ENCODE measurements around the gene SLC12A2.

The SLC12A2 gene

GRCh38 chr5:128237000-128237399 lies 153.4 kb downstream of the SLC12A2 start:
- H3K27ac ChIP-seq (ENCODE audit: insufficient read depth, low read length, poor library complexity, severe bottlenecking), result no peak overlapping the region
- no peak overlapping the region for H3K4me3 ChIP-seq (ENCODE audit: insufficient read depth, low read depth, low read length, poor library complexity, severe bottlenecking)
- DNase-seq, result no peak
- no peaks in the 10 kb centered on the region for H3K27me3 ChIP-seq (replicated peaks; ENCODE audit: control insufficient read depth, insufficient read depth, low read length, poor library complexity, severe bottlenecking)
- H3K9me3 ChIP-seq (ENCODE audit: control insufficient read depth, low read length), result no peaks in the 10 kb centered on the region
- H3K4me1 ChIP-seq (ENCODE audit: control insufficient read depth, insufficient read depth, low read length, poor library complexity, severe bottlenecking), result no peaks in the 10 kb centered on the region
- H3K36me3 ChIP-seq (ENCODE audit: control insufficient read depth, insufficient read depth, low read length), result no peaks in the 10 kb centered on the region

GRCh38 chr5:128237546-128237945 lies 154.0 kb downstream of the SLC12A2 start:
- H3K9me3 ChIP-seq (ENCODE audit: control insufficient read depth, low read length), result no peaks in the 10 kb centered on the region
- no peaks in the 10 kb centered on the region for H3K4me1 ChIP-seq (ENCODE audit: control insufficient read depth, insufficient read depth, low read length, poor library complexity, severe bottlenecking)
- no peak overlapping the region for H3K4me3 ChIP-seq (ENCODE audit: insufficient read depth, low read depth, low read length, poor library complexity, severe bottlenecking)
- DNase-seq, result no peak
- H3K36me3 ChIP-seq (ENCODE audit: control insufficient read depth, insufficient read depth, low read length), result no peaks in the 10 kb centered on the region
- no peak overlapping the region for H3K27ac ChIP-seq (ENCODE audit: insufficient read depth, low read length, poor library complexity, severe bottlenecking)
- H3K27me3 ChIP-seq (replicated peaks; ENCODE audit: control insufficient read depth, insufficient read depth, low read length, poor library complexity, severe bottlenecking), result no peaks in the 10 kb centered on the region
